HEK293 (cell line): ENCODE results near the gene ATP10A.

ENCODE experiments used
- CTCF ChIA-PET: fragments of 350-600 bp; formaldehyde crosslinking; extraction: SDS; loops from one replicate; lab custom pipeline; 2021; ENCODE audit warnings: antibody characterized with exemption; lab: Yijun Ruan, JAX
- POLR2A ChIA-PET: fragments of 300-600 bp; formaldehyde crosslinking; extraction: SDS; loops from one replicate; lab custom pipeline; 2020; ENCODE audit warnings: antibody characterized with exemption, inconsistent platforms; lab: Yijun Ruan, JAX
- H3K27ac ChIP-seq: fragments of 200-500 bp; sonication (Bioruptor generic); 2 replicates; pipeline ENCODE4 v1.5.1; 2014; ENCODE audit warnings: low read depth, low read length, control low read depth, inconsistent platforms; ENCODE audit errors: extremely low read depth
- H3K36me3 ChIP-seq, 2 experiments: fragments of 200-500 bp in 1 of 2; sonication (Bioruptor generic) in 1 of 2; 1 replicate in 1 of 2; 2 replicates in 1 of 2; pipeline ENCODE4 v1.5.1; 2014 to 2017; ENCODE audit warnings: inconsistent platforms in 2 of 2, low read length in 2 of 2; ENCODE audit not compliant: control insufficient read depth in 2 of 2, insufficient read depth in 1 of 2
- H3K4me1 ChIP-seq: fragments of 200-500 bp; sonication (Bioruptor generic); 2 replicates; pipeline ENCODE4 v1.5.1; 2014; ENCODE audit warnings: mild to moderate bottlenecking, low read length, inconsistent platforms; ENCODE audit not compliant: control insufficient read depth, insufficient read depth
- H3K4me3 ChIP-seq: 2 replicates; pipeline ENCODE4 v1.5.1; 2011; ENCODE audit warnings: low read depth, mild to moderate bottlenecking, control low read depth, low read length, moderate library complexity
- H3K9me3 ChIP-seq: fragments of 200-500 bp; sonication (Bioruptor generic); 2 replicates; pipeline ENCODE4 v1.5.1; 2014; ENCODE audit warnings: low read depth, low read length, inconsistent platforms; ENCODE audit not compliant: control insufficient read depth, insufficient read depth
- GLIS1 ChIP-seq: fragments of 450-650 bp; formaldehyde crosslinking; IDR thresholded peaks from 2 replicates; pipeline ENCODE4 v1.5.1; 2016; ENCODE audit warnings: missing biosample characterization, missing genetic modification characterization
- MYNN ChIP-seq: fragments of 450-650 bp; formaldehyde crosslinking; IDR thresholded peaks from 2 replicates; pipeline ENCODE4 v1.5.1; 2016; ENCODE audit warnings: missing biosample characterization, missing genetic modification characterization, borderline replicate concordance
- PRDM1 ChIP-seq: fragments of 450-650 bp; formaldehyde crosslinking; IDR thresholded peaks from 2 replicates; pipeline ENCODE4; 2016; ENCODE audit warnings: missing biosample characterization, missing genetic modification characterization
- ZBTB20 ChIP-seq: fragments of 450-650 bp; formaldehyde crosslinking; IDR thresholded peaks from 2 replicates; pipeline ENCODE4 v1.5.1; 2016; ENCODE audit warnings: missing biosample characterization, missing genetic modification characterization
- ZBTB21 ChIP-seq: fragments of 450-650 bp; formaldehyde crosslinking; IDR thresholded peaks from 2 replicates; pipeline ENCODE4 v1.5.1; 2017; ENCODE audit warnings: missing biosample characterization, missing genetic modification characterization
- ZBTB8A ChIP-seq: fragments of 450-650 bp; formaldehyde crosslinking; IDR thresholded peaks from 2 replicates; pipeline ENCODE4 v1.5.1; 2016; ENCODE audit warnings: missing biosample characterization, missing genetic modification characterization
- ZFP37 ChIP-seq: fragments of 450-650 bp; formaldehyde crosslinking; IDR thresholded peaks from 2 replicates; pipeline ENCODE4 v1.5.1; 2016; ENCODE audit warnings: missing biosample characterization, missing genetic modification characterization
- ZIC2 ChIP-seq: fragments of 450-650 bp; formaldehyde crosslinking; IDR thresholded peaks from 2 replicates; pipeline ENCODE4 v1.5.1; 2016; ENCODE audit warnings: missing biosample characterization, missing genetic modification characterization
- ZNF114 ChIP-seq: fragments of 450-650 bp; formaldehyde crosslinking; IDR thresholded peaks from 2 replicates; pipeline ENCODE4 v1.5.0; 2017; ENCODE audit warnings: missing biosample characterization, missing genetic modification characterization
- ZNF132 ChIP-seq: fragments of 450-650 bp; formaldehyde crosslinking; IDR thresholded peaks from 2 replicates; pipeline ENCODE4 v1.5.1; 2017; ENCODE audit warnings: missing biosample characterization, missing genetic modification characterization, borderline replicate concordance
- ZNF16 ChIP-seq: fragments of 450-650 bp; formaldehyde crosslinking; IDR thresholded peaks from 2 replicates; pipeline ENCODE4 v1.5.1; 2016; ENCODE audit warnings: low read depth, missing biosample characterization, missing genetic modification characterization
- ZNF37A ChIP-seq: fragments of 450-650 bp; IDR thresholded peaks from 2 replicates; pipeline ENCODE4 v1.5.1; 2018; ENCODE audit warnings: missing biosample characterization, missing genetic modification characterization
- ZNF394 ChIP-seq: fragments of 450-650 bp; formaldehyde crosslinking; IDR thresholded peaks from 2 replicates; pipeline ENCODE4 v1.5.1; 2016; ENCODE audit warnings: missing biosample characterization, missing genetic modification characterization, mild to moderate bottlenecking, moderate library complexity, borderline replicate concordance
- ZNF585B ChIP-seq: fragments of 450-650 bp; formaldehyde crosslinking; IDR thresholded peaks from 2 replicates; pipeline ENCODE4 v1.5.1; 2016; ENCODE audit warnings: missing biosample characterization, missing genetic modification characterization
- ZNF654 ChIP-seq: fragments of 450-650 bp; formaldehyde crosslinking; IDR thresholded peaks from 2 replicates; pipeline ENCODE4 v1.5.1; 2016; ENCODE audit warnings: low read depth, missing biosample characterization, missing genetic modification characterization
- TF ChIP-seq, protein P1 (sequence below): fragments of 450-650 bp; formaldehyde crosslinking; IDR thresholded peaks from 2 replicates; pipeline ENCODE4 v1.5.1; 2016; ENCODE audit warnings: missing biosample characterization, missing genetic modification characterization
- TF ChIP-seq, protein P2 (sequence below): fragments of 450-650 bp; formaldehyde crosslinking; IDR thresholded peaks from 2 replicates; pipeline ENCODE4 v1.5.1; 2016; ENCODE audit warnings: missing biosample characterization, missing genetic modification characterization, low read depth
- TF ChIP-seq, protein P3 (sequence below): fragments of 450-650 bp; formaldehyde crosslinking; conservative IDR thresholded peaks from 2 replicates; pipeline ENCODE4 v1.5.1; 2016; ENCODE audit warnings: low read depth, missing biosample characterization, missing genetic modification characterization
- TF ChIP-seq, protein P4 (sequence below): fragments of 450-650 bp; formaldehyde crosslinking; IDR thresholded peaks from 2 replicates; pipeline ENCODE4 v1.5.1; 2016; ENCODE audit warnings: missing biosample characterization, missing genetic modification characterization
- TF ChIP-seq, protein P5 (sequence below): fragments of 450-650 bp; formaldehyde crosslinking; IDR thresholded peaks from 2 replicates; pipeline ENCODE4 v1.5.1; 2017; ENCODE audit warnings: missing biosample characterization, missing genetic modification characterization

ATP10A gene

DNA sequence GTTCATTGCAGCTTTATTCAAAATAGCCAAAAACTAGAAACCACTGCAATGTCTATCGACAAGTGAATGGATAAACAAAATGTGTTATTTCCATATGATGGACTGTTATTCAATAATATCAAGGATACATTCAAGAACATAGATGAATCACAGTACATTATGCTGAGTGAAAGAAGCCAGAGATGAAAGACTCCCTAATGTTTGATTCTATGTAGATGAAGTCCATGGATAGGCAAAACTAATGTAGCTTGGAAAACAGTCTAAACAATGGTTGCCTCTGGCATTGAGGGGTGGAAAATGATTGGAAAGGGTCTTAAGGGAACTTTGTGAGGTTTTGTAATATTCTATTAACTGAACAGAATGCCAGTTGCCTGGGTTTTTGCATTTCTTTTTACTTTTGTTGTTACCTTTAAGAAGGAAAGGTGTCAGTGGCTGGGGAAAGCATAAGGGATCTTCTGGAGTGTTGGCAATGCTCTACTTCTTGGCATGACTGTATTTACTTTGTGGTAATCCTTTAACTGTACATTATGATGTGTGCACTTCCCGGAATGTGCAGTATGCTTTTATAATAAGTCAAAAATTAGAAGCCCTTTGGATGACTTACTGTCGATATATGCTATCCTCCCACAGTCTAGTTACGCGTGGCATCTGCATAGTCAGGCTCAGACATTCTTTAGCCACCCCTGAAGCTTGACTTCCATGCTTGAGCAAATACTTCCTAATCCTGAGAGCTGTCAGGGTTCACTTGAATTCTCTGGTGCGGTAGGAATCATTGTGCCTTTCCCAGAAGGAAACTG, 20.5 kb upstream of the ATP10A start (continued):
- TF ChIP-seq, protein P1, sequence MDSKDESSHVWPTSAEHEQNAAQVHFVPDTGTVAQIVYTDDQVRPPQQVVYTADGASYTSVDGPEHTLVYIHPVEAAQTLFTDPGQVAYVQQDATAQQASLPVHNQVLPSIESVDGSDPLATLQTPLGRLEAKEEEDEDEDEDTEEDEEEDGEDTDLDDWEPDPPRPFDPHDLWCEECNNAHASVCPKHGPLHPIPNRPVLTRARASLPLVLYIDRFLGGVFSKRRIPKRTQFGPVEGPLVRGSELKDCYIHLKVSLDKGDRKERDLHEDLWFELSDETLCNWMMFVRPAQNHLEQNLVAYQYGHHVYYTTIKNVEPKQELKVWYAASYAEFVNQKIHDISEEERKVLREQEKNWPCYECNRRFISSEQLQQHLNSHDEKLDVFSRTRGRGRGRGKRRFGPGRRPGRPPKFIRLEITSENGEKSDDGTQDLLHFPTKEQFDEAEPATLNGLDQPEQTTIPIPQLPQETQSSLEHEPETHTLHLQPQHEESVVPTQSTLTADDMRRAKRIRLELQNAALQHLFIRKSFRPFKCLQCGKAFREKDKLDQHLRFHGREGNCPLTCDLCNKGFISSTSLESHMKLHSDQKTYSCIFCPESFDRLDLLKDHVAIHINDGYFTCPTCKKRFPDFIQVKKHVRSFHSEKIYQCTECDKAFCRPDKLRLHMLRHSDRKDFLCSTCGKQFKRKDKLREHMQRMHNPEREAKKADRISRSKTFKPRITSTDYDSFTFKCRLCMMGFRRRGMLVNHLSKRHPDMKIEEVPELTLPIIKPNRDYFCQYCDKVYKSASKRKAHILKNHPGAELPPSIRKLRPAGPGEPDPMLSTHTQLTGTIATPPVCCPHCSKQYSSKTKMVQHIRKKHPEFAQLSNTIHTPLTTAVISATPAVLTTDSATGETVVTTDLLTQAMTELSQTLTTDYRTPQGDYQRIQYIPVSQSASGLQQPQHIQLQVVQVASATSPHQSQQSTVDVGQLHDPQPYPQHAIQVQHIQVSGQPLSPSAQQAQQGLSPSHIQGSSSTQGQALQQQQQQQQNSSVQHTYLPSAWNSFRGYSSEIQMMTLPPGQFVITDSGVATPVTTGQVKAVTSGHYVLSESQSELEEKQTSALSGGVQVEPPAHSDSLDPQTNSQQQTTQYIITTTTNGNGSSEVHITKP (tag by site-specific recombination): no peak
- TF ChIP-seq ZNF654 (tag by site-specific recombination) (no peak), PRDM1 (tag by site-specific recombination) (no peak), ZBTB20 (tag by site-specific recombination) (no peak), ZBTB8A (tag by site-specific recombination) (no peak), ZNF16 (no peak), GLIS1 (tag by site-specific recombination) (no peak), ZNF114 (tag by site-specific recombination) (no peak), ZNF37A (tag by site-specific recombination) (no peak), ZNF132 (no peak)
- TF ChIP-seq, protein P2, sequence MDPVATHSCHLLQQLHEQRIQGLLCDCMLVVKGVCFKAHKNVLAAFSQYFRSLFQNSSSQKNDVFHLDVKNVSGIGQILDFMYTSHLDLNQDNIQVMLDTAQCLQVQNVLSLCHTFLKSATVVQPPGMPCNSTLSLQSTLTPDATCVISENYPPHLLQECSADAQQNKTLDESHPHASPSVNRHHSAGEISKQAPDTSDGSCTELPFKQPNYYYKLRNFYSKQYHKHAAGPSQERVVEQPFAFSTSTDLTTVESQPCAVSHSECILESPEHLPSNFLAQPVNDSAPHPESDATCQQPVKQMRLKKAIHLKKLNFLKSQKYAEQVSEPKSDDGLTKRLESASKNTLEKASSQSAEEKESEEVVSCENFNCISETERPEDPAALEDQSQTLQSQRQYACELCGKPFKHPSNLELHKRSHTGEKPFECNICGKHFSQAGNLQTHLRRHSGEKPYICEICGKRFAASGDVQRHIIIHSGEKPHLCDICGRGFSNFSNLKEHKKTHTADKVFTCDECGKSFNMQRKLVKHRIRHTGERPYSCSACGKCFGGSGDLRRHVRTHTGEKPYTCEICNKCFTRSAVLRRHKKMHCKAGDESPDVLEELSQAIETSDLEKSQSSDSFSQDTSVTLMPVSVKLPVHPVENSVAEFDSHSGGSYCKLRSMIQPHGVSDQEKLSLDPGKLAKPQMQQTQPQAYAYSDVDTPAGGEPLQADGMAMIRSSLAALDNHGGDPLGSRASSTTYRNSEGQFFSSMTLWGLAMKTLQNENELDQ (tag by site-specific recombination): no peak

DNA sequence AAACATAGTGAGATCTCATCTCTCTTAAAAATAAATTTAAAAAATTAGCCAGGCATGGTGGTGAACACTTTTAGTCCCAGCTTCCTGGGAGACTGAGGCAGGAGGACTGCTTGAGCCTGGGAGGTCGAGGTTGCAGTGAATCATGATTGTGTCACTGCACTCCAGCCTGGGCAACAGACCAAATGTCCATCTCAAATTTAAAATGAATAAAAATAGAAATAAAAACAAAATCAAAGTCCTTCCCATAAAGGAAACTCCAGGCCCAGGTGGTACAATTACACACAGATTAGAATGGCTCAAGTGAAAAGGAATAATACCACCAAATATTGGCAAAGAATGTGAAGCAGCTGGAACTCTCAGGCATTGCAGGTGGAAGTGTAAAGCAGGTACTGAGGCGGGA, 19.3 kb upstream of the ATP10A start:
- H3K27ac ChIP-seq: no peak overlapping the region
- CTCF ChIA-PET: no interaction called here
- no peaks in the 10 kb centered on the region for H3K36me3 ChIP-seq
- H3K4me3 ChIP-seq: no peak overlapping the region
- H3K9me3 ChIP-seq: no peaks in the 10 kb centered on the region
- no peaks in the 10 kb centered on the region for H3K4me1 ChIP-seq
- POLR2A ChIA-PET: no interaction called here
- TF ChIP-seq ZBTB21: no peak
- TF ChIP-seq, protein P3, sequence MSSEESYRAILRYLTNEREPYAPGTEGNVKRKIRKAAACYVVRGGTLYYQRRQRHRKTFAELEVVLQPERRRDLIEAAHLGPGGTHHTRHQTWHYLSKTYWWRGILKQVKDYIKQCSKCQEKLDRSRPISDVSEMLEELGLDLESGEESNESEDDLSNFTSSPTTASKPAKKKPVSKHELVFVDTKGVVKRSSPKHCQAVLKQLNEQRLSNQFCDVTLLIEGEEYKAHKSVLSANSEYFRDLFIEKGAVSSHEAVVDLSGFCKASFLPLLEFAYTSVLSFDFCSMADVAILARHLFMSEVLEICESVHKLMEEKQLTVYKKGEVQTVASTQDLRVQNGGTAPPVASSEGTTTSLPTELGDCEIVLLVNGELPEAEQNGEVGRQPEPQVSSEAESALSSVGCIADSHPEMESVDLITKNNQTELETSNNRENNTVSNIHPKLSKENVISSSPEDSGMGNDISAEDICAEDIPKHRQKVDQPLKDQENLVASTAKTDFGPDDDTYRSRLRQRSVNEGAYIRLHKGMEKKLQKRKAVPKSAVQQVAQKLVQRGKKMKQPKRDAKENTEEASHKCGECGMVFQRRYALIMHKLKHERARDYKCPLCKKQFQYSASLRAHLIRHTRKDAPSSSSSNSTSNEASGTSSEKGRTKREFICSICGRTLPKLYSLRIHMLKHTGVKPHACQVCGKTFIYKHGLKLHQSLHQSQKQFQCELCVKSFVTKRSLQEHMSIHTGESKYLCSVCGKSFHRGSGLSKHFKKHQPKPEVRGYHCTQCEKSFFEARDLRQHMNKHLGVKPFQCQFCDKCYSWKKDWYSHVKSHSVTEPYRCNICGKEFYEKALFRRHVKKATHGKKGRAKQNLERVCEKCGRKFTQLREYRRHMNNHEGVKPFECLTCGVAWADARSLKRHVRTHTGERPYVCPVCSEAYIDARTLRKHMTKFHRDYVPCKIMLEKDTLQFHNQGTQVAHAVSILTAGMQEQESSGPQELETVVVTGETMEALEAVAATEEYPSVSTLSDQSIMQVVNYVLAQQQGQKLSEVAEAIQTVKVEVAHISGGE (tag by site-specific recombination): no peak
- TF ChIP-seq, protein P4, sequence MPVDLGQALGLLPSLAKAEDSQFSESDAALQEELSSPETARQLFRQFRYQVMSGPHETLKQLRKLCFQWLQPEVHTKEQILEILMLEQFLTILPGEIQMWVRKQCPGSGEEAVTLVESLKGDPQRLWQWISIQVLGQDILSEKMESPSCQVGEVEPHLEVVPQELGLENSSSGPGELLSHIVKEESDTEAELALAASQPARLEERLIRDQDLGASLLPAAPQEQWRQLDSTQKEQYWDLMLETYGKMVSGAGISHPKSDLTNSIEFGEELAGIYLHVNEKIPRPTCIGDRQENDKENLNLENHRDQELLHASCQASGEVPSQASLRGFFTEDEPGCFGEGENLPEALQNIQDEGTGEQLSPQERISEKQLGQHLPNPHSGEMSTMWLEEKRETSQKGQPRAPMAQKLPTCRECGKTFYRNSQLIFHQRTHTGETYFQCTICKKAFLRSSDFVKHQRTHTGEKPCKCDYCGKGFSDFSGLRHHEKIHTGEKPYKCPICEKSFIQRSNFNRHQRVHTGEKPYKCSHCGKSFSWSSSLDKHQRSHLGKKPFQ (tag by site-specific recombination): no peak
- no peak for TF ChIP-seq ZNF394
- TF ChIP-seq, protein P5, sequence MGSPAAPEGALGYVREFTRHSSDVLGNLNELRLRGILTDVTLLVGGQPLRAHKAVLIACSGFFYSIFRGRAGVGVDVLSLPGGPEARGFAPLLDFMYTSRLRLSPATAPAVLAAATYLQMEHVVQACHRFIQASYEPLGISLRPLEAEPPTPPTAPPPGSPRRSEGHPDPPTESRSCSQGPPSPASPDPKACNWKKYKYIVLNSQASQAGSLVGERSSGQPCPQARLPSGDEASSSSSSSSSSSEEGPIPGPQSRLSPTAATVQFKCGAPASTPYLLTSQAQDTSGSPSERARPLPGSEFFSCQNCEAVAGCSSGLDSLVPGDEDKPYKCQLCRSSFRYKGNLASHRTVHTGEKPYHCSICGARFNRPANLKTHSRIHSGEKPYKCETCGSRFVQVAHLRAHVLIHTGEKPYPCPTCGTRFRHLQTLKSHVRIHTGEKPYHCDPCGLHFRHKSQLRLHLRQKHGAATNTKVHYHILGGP (tag by site-specific recombination): no peak
- TF ChIP-seq, protein P2 (tag by site-specific recombination): no peak
- no peak for TF ChIP-seq MYNN (tag by site-specific recombination)
- no peak for TF ChIP-seq ZNF585B (tag by site-specific recombination)
- no peak for TF ChIP-seq ZNF132
- no peak for TF ChIP-seq ZIC2 (tag by site-specific recombination)
- TF ChIP-seq ZFP37 (tag by site-specific recombination): no peak
